ENCODE measurements around the gene PRKAR1A. TPM values are rescaled to one million over a fixed set of nuclear protein-coding genes. Genes with fewer than 3 reads are reported as not detected.
A peak's percentile ranks its signal among the peaks of the same experiment; 100 is the strongest.

Gene PRKAR1A
- total RNA-seq, 1 donor from 2014 or later, result 268 TPM

DNA sequence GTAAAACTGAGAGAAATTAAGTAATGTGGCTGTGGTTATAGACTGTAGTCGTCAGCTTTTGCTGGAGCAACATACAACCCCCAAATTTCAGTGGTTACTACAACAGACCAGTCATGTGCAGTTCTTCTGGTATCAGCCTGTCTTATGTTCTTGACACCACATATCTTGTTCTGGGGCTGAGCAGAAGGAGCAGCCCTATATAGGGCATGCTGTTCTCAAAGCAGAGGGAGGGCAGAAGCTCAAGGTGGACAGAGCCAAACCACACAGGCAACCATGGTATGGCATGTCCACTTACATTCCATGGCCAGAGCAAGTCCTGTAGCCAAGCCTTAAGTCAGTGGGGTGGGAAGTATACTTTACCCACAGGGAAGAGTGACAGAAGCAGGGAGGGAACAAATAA is 7.7 kb downstream of the PRKAR1A start:
- H3K4me1 Mint-ChIP-seq, result peaks cover 16% of the 10 kb centered on the region
- no peak for TF ChIP-seq CTCF (IDR thresholded peaks at IDR 0.05; ENCODE audit: unreplicated experiment)
- no peak overlapping the region for H3K27ac Mint-ChIP-seq
- H3K36me3 Mint-ChIP-seq, result peaks cover 49% of the 10 kb centered on the region
- H3K27me3 Mint-ChIP-seq (ENCODE audit: low read depth), result no peaks in the 10 kb centered on the region
- H3K9me3 Mint-ChIP-seq, result no peaks in the 10 kb centered on the region
- H3K4me3 Mint-ChIP-seq, result no peak overlapping the region
- DNase-seq (ENCODE audit: low spot score in 2 of 2, unreplicated experiment in 2 of 2), result no peak

- peaks cover 56% of the 10 kb centered on the region for H3K36me3 Mint-ChIP-seq
- peaks cover 8% of the 10 kb centered on the region for H3K4me1 Mint-ChIP-seq
- no peaks in the 10 kb centered on the region for H3K9me3 Mint-ChIP-seq
- H3K4me3 Mint-ChIP-seq, result no peak overlapping the region
- DNase-seq (ENCODE audit: low spot score in 2 of 2, unreplicated experiment in 2 of 2), result no peak
- no peak for TF ChIP-seq CTCF (IDR thresholded peaks at IDR 0.05; ENCODE audit: unreplicated experiment)
- H3K27ac Mint-ChIP-seq, result peak overlapping the region; percentile 14
- H3K27me3 Mint-ChIP-seq (ENCODE audit: low read depth), result no peaks in the 10 kb centered on the region
These were observed 10.0 kb downstream of the PRKAR1A start for GRCh38 chr17:68522266-68522665.

DNA sequence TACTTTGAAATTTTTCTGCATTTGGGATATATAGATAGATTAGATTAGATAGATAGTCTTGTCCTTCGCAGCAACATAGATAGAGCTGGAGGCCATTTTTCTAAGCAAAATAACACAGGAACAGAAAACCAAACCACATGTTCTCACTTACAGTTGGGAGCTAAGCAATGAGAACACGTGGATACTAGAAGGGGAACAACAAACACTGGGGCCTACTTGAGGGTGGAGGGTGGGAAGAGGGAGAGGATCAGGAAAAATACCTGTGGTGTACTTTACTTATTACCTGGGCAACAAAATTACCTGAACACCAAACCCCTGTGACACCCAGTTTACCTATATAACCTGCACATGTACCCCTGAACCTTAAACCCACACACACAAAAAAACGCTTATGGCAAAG is 14.3 kb downstream of the PRKAR1A start:
- H3K36me3 Mint-ChIP-seq, result peaks cover 63% of the 10 kb centered on the region
- peaks cover 8% of the 10 kb centered on the region for H3K4me1 Mint-ChIP-seq
- H3K27ac Mint-ChIP-seq, result no peak overlapping the region
- no peak for TF ChIP-seq CTCF (IDR thresholded peaks at IDR 0.05; ENCODE audit: unreplicated experiment)
- no peaks in the 10 kb centered on the region for H3K27me3 Mint-ChIP-seq (ENCODE audit: low read depth)
- no peaks in the 10 kb centered on the region for H3K9me3 Mint-ChIP-seq
- H3K4me3 Mint-ChIP-seq, result no peak overlapping the region
- no peak for DNase-seq (ENCODE audit: low spot score in 2 of 2, unreplicated experiment in 2 of 2)

- peaks cover 62% of the 10 kb centered on the region for H3K36me3 Mint-ChIP-seq
- peaks cover 4% of the 10 kb centered on the region for H3K4me1 Mint-ChIP-seq
- H3K9me3 Mint-ChIP-seq, result no peaks in the 10 kb centered on the region
- no peak overlapping the region for H3K4me3 Mint-ChIP-seq
- H3K27me3 Mint-ChIP-seq (ENCODE audit: low read depth), result no peaks in the 10 kb centered on the region
- DNase-seq (ENCODE audit: low spot score in 2 of 2, unreplicated experiment in 2 of 2), result no peak
- peak overlapping the region; percentile 14 for H3K27ac Mint-ChIP-seq
- no peak for TF ChIP-seq CTCF (IDR thresholded peaks at IDR 0.05; ENCODE audit: unreplicated experiment)
These were observed 15.1 kb downstream of the PRKAR1A start for GRCh38 chr17:68527314-68527713.

DNA sequence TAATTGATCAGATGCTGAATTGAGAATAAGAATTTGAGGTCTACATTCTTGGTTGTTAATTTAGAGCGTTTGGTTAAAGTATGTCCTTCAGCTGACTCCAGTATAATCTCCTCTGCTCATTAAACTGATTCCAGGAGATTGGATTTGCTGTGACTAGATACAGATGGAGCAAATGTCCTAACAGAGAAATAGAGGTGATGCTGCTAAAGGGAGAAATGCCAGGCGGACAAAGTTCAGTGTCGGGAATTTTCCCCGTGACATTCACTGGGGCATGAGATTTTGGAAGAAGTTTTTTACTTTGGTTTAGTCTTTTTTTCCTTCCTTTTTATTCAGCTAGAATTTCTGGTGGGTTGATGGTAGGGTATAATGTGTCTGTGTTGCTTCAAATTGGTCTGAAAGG is 19.0 kb downstream of the PRKAR1A start:
- no peak for TF ChIP-seq CTCF (IDR thresholded peaks at IDR 0.05; ENCODE audit: unreplicated experiment)
- Mint-ChIP-seq H3K27me3 (ENCODE audit: low read depth) (no peaks in the 10 kb centered on the region), H3K4me1 (no peaks in the 10 kb centered on the region), H3K27ac (peak overlapping the region; percentile 28), H3K9me3 (no peaks in the 10 kb centered on the region), H3K36me3 (peaks cover 52% of the 10 kb centered on the region), H3K4me3 (no peak overlapping the region)
- DNase-seq (ENCODE audit: low spot score in 2 of 2, unreplicated experiment in 2 of 2), result no peak

GRCh38 chr17:68532826-68533225 is 20.6 kb downstream of the PRKAR1A start:
- TF ChIP-seq CTCF (IDR thresholded peaks at IDR 0.05; ENCODE audit: unreplicated experiment), result no peak
- no peaks in the 10 kb centered on the region for H3K9me3 Mint-ChIP-seq
- H3K27me3 Mint-ChIP-seq (ENCODE audit: low read depth), result no peaks in the 10 kb centered on the region
- H3K27ac Mint-ChIP-seq, result no peak overlapping the region
- peaks cover 40% of the 10 kb centered on the region for H3K36me3 Mint-ChIP-seq
- DNase-seq (ENCODE audit: low spot score in 2 of 2, unreplicated experiment in 2 of 2), result no peak
- H3K4me1 Mint-ChIP-seq, result no peaks in the 10 kb centered on the region
- H3K4me3 Mint-ChIP-seq, result no peak overlapping the region
